PC-9 (cell line): ENCODE measurements around the gene VPS11. TPM values are rescaled to one million over a fixed set of nuclear protein-coding genes. Genes with fewer than 3 reads are reported as not detected.
A peak's percentile ranks its signal among the peaks of the same experiment; 100 is the strongest.

Experiments
- Bru-seq: library from RNA; stranded (reverse); fragments of 400-500 nt; gene quantifications from one replicate; lab custom pipeline; 2021; lab: Mats Ljungman, UMichigan
- BruChase-seq, 2 experiments: library from RNA; stranded (reverse); fragments of 400-500 nt; gene quantifications; one replicate each; lab custom pipeline; 2021; lab: Mats Ljungman, UMichigan
- BruUV-seq: library from RNA; stranded (reverse); fragments of 400-500 nt; replicated peaks from 2 replicates; lab custom pipeline; 2021; lab: Mats Ljungman, UMichigan
- CTCF ChIA-PET: fragments of 300-600 bp; sonication (Branson Sonifier 250); formaldehyde crosslinking; loops from one replicate; lab custom pipeline; 2022; ENCODE audit warnings: antibody characterized with exemption; lab: Charles Lee
- POLR2A ChIA-PET: fragments of 300-600 bp; sonication (Branson Sonifier 250); formaldehyde crosslinking; loops from one replicate; lab custom pipeline; 2022; ENCODE audit warnings: antibody characterized with exemption; ENCODE audit not compliant: unreplicated experiment; lab: Charles Lee
- DNase-seq, 2 experiments: peaks; one replicate each; pipeline versions ENCODE4 v3.0.0 to v3.0.0-alpha.2; 2015 to 2022; ENCODE audit warnings: mixed read lengths in 1 of 2
- H2AFZ ChIP-seq: fragments of 200-600 bp; sonication (generic); 2 replicates; pipeline ENCODE4 v1.8.1; 2017; ENCODE audit warnings: antibody characterized with exemption
- H3F3A ChIP-seq: fragments of 200-600 bp; sonication (generic); 2 replicates; pipeline ENCODE4 v1.8.1; 2017; ENCODE audit warnings: antibody characterized with exemption, mild to moderate bottlenecking, low read depth; ENCODE audit not compliant: insufficient read depth
- H3K27ac ChIP-seq: fragments of 200-600 bp; sonication (generic); 2 replicates; pipeline ENCODE4 v1.6.1; 2016; ENCODE audit warnings: mixed run types
- H3K27me3 ChIP-seq: fragments of 200-600 bp; sonication (generic); 2 replicates; pipeline ENCODE4 v1.6.1; 2016; ENCODE audit warnings: low read depth, mixed run types; ENCODE audit not compliant: insufficient read depth
- H3K36me3 ChIP-seq: fragments of 200-600 bp; sonication (generic); 2 replicates; pipeline ENCODE4 v1.6.1; 2016; ENCODE audit warnings: low read depth, mixed run types
- H3K4me1 ChIP-seq: fragments of 200-600 bp; sonication (generic); replicated peaks from 2 replicates; pipeline ENCODE4 v1.6.1; 2016; ENCODE audit warnings: mixed run types; ENCODE audit not compliant: insufficient read depth
- H3K4me2 ChIP-seq: fragments of 200-600 bp; sonication (generic); 2 replicates; pipeline ENCODE4 v1.6.1; 2017; ENCODE audit warnings: mixed run types
- H3K4me3 ChIP-seq: fragments of 200-600 bp; sonication (generic); 2 replicates; pipeline ENCODE4 v1.6.1; 2016; ENCODE audit warnings: mixed run types
- H3K79me2 ChIP-seq: fragments of 200-600 bp; sonication (generic); 2 replicates; pipeline ENCODE4 v1.6.1; 2017; ENCODE audit warnings: low read depth, mixed run types
- H3K9me2 ChIP-seq: fragments of 200-600 bp; sonication (generic); 2 replicates; pipeline ENCODE4 v1.8.1; 2017; ENCODE audit warnings: mild to moderate bottlenecking; ENCODE audit not compliant: insufficient read depth
- H3K9me3 ChIP-seq: fragments of 200-600 bp; sonication (generic); 2 replicates; pipeline ENCODE4 v1.8.1; 2016; ENCODE audit warnings: low read depth; ENCODE audit not compliant: insufficient read depth
- H4K20me1 ChIP-seq: fragments of 200-600 bp; sonication (generic); 2 replicates; pipeline ENCODE4 v1.8.1; 2017; ENCODE audit not compliant: insufficient read depth
- EZH2 ChIP-seq: fragments of 200-600 bp; sonication (generic); IDR thresholded peaks from 2 replicates; pipeline ENCODE4 v1.8.0; 2017; ENCODE audit warnings: antibody characterized with exemption, low read depth
- intact Hi-C: fragments of 100-400 bp; cut with micrococcal nuclease; formaldehyde crosslinking; loops from one replicate; pipeline ENCODE4 v1.10.0; 2022; ENCODE audit not compliant: unreplicated experiment
- long read RNA-seq: library from polyadenylated mRNA; stranded (forward); transcript quantifications from one replicate; pipeline ENCODE4 v2.0.0, GENCODE V29; 2022
- total RNA-seq: library from RNA; stranded (reverse); gene quantifications from 2 replicates; pipeline ENCODE4 v1.2.3, GENCODE V29; 2021
- TF ChIP-seq, protein P1 (sequence below): fragments of 200-600 bp; sonication (generic); conservative IDR thresholded peaks from 2 replicates; pipeline ENCODE4 v1.6.1; 2017; ENCODE audit warnings: mixed run types, antibody characterized with exemption, mild to moderate bottlenecking, moderate library complexity

VPS11 gene
- total RNA-seq (21.1 and 22.9 TPM in 2 replicates), Bru-seq, nascent RNA (percentile 72 among the genes with signal in this experiment), BruChase-seq, experiment 1, labeled RNA remaining after a 2-hour chase (percentile 69 among the genes with signal in this experiment), BruChase-seq, experiment 2, labeled RNA remaining after a 6-hour chase (percentile 82 among the genes with signal in this experiment)
- long read RNA-seq, transcript VPS11-208 (16 exons, 3,313 nt), result major isoform, 38 of 48 reads
- long read RNA-seq, partial matches to known transcripts, result 3 of 48 reads
- long read RNA-seq, other reads (novel, unspliced or antisense), result 7 of 48 reads

DNA sequence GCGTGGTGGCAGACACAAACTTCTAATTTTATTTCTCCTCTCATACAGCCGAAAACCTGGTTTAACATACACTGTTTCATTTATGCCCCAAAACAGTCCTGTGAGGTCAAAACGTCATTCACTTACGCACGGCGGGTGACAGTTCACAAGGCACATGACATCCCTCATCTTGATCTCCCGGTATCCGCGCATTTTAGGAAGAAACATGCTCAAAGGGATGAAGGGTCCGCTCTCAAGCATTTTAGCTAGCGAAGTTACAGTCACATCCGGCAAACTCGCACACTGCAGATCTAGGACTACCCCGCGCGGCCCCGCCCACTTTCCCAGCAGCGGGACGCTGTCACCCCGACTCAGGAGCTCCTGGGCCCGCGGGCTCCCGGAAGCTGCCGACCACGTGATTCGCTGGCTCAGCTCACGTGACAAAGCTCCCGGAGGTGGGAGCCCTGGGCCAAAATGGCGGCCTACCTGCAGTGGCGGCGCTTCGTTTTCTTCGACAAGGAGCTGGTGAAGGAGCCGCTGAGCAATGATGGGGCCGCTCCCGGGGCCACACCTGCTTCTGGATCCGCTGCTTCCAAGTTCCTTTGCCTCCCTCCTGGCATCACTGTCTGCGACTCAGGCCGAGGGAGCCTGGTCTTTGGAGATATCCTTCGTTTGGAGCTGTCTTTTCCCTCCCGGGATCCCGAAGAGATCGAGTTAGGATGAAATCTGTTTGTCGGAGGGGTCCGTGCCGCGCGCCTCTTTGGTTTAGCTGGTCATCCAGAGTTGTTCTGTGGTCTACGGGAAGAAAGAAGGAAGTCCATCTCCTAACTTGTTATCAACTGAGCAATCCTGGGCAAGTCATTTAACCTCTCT lies at the start of gene VPS11:
Gene VPS11, plus strand, starts transcription at position 448 of the 852 bp plus-strand sequence. Its CDS starts 6 bp downstream, at position 454.
- CTCF ChIA-PET, result interaction anchor here (0.6 to 1.4 kb wide), 6 partner anchors 11 to 456 kb away, joined by 3 to 12 read pairs (median 6); partner anchors contain the start of genes DPAGT1, HMBS and SLC37A4
- TF ChIP-seq, protein P1, sequence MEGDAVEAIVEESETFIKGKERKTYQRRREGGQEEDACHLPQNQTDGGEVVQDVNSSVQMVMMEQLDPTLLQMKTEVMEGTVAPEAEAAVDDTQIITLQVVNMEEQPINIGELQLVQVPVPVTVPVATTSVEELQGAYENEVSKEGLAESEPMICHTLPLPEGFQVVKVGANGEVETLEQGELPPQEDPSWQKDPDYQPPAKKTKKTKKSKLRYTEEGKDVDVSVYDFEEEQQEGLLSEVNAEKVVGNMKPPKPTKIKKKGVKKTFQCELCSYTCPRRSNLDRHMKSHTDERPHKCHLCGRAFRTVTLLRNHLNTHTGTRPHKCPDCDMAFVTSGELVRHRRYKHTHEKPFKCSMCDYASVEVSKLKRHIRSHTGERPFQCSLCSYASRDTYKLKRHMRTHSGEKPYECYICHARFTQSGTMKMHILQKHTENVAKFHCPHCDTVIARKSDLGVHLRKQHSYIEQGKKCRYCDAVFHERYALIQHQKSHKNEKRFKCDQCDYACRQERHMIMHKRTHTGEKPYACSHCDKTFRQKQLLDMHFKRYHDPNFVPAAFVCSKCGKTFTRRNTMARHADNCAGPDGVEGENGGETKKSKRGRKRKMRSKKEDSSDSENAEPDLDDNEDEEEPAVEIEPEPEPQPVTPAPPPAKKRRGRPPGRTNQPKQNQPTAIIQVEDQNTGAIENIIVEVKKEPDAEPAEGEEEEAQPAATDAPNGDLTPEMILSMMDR, result 0 out of 2 replicates have a peak, but pooled peaks have one; percentile 14
- TF ChIP-seq EZH2, result no peak
- H3K79me2 ChIP-seq, result peaks cover 24% of the 10 kb centered on the region
- H3K27ac ChIP-seq, result peak within 1 kb of the TSS; percentile 55
- no peaks in the 10 kb centered on the region for H3K27me3 ChIP-seq
- peak within 1 kb of the TSS; percentile 89 for H3K4me3 ChIP-seq
- POLR2A ChIA-PET, result interaction anchor here (0.5 to 1.1 kb wide), 9 partner anchors 10 to 1249 kb away, joined by 3 to 29 read pairs (median 5); partner anchors contain the start of genes C2CD2L and HMBS
- H3K9me2 ChIP-seq, result no peaks in the 10 kb centered on the region
- H3K4me2 ChIP-seq, result peak within 1 kb of the TSS; percentile 80
- no peaks in the 10 kb centered on the region for H3K9me3 ChIP-seq
- H4K20me1 ChIP-seq, result no peaks in the 10 kb centered on the region
- peaks cover 24% of the 10 kb centered on the region for H3F3A ChIP-seq
- intact Hi-C loops, result no loop called here
- H3K4me1 ChIP-seq, result peaks cover 8% of the 10 kb centered on the region
- H2AFZ ChIP-seq, result peak within 1 kb of the TSS; percentile 99
- DNase-seq, result peak; percentile 95 to 96
- peaks cover 4% of the 10 kb centered on the region for H3K36me3 ChIP-seq
- BruUV-seq, result TSS peak; percentile 56

DNA sequence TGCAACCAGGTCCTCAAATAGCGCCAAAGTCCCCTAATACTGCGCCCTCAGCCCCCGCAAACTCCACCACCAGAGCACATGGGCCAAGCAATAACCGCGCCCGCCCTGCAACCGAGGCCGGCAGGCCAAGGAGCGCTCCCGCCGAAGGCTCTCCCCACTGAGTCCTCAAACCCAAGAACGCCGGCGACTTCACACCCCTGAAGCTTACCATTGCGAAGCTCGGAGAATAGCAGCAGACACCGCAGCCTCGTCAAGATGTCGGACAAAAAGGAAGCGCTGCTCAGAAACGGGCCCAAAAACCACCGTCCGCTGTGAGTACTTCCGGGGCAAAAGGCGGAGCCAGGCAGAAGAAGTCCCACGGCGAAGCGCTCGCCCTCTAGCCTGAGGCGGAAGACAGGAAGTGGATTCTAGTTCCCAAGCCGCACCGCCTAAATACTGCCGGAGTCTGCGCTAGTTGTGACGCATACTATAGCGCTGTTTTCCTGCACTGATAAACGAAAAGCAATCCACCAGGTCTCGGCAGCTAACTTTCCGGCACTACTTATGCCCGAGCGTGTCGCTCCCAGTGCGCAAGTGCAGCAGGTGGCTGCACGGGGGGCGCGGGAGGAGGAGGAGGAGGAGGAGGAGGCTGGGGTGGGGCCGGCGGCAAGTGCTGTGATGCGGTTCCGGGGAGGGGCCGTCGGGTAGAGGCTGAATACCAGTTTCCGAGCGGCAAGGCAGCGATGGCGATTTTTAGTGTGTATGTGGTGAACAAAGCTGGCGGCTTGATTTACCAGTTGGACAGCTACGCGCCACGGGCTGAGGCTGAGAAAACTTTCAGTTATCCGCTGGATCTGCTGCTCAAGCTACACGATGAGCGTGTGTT lies 49.3 kb upstream of the VPS11 start, which contains the start of the genes RPS25 and TRAPPC4:
Gene RPS25, minus strand, starts transcription at position 270 of the 865 bp plus-strand sequence. Its CDS starts 59 bp downstream, at position 211.
Gene TRAPPC4, plus strand, starts transcription at position 693 of the 865 bp plus-strand sequence. Its CDS starts 30 bp downstream, at position 723.
- peak; percentile 89 to 96 for DNase-seq
- Histone ChIP-seq H2AFZ (peak within 1 kb of the TSS; percentile 82), H3K9me3 (no peaks in the 10 kb centered on the region), H3K27me3 (no peaks in the 10 kb centered on the region), H3K9me2 (no peaks in the 10 kb centered on the region), H3K79me2 (peaks cover 74% of the 10 kb centered on the region), H4K20me1 (peaks cover 35% of the 10 kb centered on the region), H3K4me2 (peak within 1 kb of the TSS; percentile 97), H3K27ac (peak within 1 kb of the TSS; percentile 78), H3F3A (peaks cover 68% of the 10 kb centered on the region), H3K4me1 (peaks cover 36% of the 10 kb centered on the region), H3K4me3 (peak within 1 kb of the TSS; percentile 98), H3K36me3 (peaks cover 55% of the 10 kb centered on the region)
- CTCF ChIA-PET, result no interaction called here
- POLR2A ChIA-PET, result interaction anchor here (0.7 to 1.2 kb wide), 5 partner anchors 20 to 396 kb away, joined by 3 to 14 read pairs (median 7); no protein-coding TSS in a partner anchor
- intact Hi-C loops, result loop anchor here (2.0 to 5.0 kb wide), 3 partner anchors 90 to 304 kb away; no protein-coding TSS in a partner anchor
- no TSS peak for BruUV-seq
- TF ChIP-seq, protein P1, result no peak
- no peak for TF ChIP-seq EZH2
